ENCODE measurements around the gene FDPS.

The FDPS gene

GRCh38 chr1:155293086-155293749 lies 15.4 kb upstream of the FDPS start:
- TF ChIP-seq, protein P1, sequence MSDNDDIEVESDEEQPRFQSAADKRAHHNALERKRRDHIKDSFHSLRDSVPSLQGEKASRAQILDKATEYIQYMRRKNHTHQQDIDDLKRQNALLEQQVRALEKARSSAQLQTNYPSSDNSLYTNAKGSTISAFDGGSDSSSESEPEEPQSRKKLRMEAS (IDR thresholded peaks at IDR 0.05; ENCODE audit: low read depth, low read length) = no peak
- TF ChIP-seq POLR2A (IDR thresholded peaks at IDR 0.05; ENCODE audit: extremely low read depth, insufficient read length) (no peak), MYC (IDR thresholded peaks at IDR 0.05; ENCODE audit: low read depth, low read length) (no peak), CTCF (IDR thresholded peaks at IDR 0.05; ENCODE audit: low read depth, low read length) (no peak)
- H3K4me3 ChIP-seq (ENCODE audit: low read depth, low read length) = no peak overlapping the region
- DNase-seq (ENCODE audit: low read depth) = no peak

DNA sequence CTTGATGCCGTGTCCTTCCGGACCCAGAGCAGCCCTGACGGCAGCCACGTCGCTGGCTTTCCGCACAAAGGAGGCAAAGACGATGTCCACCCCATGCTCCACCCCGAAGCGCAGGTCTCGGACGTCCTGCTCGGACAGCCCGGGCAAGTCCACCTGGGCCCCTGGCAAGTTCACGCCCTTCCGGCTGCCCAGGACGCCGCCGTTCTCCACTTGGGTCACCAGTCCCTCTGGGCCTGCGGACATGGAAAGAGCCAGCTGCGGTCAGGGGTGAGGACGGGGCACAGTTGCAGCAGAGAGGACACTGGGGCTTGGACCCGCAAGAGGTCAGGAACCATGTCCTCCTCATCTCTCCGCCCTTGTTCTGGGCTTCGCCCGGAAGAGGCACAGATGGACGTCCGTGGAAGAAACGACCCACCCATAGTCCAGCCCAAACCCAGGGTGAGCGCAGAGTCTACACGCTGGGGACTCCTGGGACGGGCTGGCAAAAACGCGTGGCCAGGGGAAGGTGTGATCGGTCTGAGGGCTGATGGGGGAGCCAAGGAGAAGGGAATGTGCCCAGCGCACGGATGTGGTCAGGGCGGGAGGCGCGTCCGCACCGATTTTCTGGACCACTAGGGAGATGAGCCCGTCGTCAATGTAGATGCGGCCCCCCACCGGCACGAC lies 14.0 kb upstream of the FDPS start:
- no peak overlapping the region for H3K4me3 ChIP-seq (ENCODE audit: low read depth, low read length)
- TF ChIP-seq CTCF (IDR thresholded peaks at IDR 0.05; ENCODE audit: low read depth, low read length) (no peak), POLR2A (IDR thresholded peaks at IDR 0.05; ENCODE audit: extremely low read depth, insufficient read length) (no peak), MYC (IDR thresholded peaks at IDR 0.05; ENCODE audit: low read depth, low read length) (no peak)
- TF ChIP-seq, protein P1 (IDR thresholded peaks at IDR 0.05; ENCODE audit: low read depth, low read length) = no peak
- DNase-seq (ENCODE audit: low read depth) = no peak

- H3K4me3 ChIP-seq (ENCODE audit: low read depth, low read length) = no peak overlapping the region
- TF ChIP-seq POLR2A (IDR thresholded peaks at IDR 0.05; ENCODE audit: extremely low read depth, insufficient read length) (no peak), CTCF (IDR thresholded peaks at IDR 0.05; ENCODE audit: low read depth, low read length) (no peak), MYC (IDR thresholded peaks at IDR 0.05; ENCODE audit: low read depth, low read length) (no peak)
- TF ChIP-seq, protein P1 (IDR thresholded peaks at IDR 0.05; ENCODE audit: low read depth, low read length) = no peak
- DNase-seq (ENCODE audit: low read depth) = no peak
Observed at GRCh38 chr1:155295183-155295941, 13.3 kb upstream of the FDPS start.

DNA sequence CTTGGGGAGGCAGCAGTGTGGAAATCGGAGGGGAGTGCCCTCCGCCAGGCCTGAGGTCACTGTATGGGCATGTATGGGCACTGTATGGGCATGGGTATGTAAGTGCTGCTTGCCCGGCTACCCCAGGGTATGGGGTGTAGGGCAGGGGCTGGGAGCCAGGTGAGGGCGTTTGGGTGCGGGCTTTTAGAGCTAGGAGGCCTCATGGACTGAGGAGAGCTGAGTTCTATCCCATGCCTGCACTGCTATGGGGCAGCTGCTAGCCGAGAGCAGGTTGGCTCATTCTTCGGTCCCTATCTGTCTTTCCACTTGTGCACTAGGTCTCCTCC lies 12.8 kb upstream of the FDPS start:
- DNase-seq (ENCODE audit: low read depth) = no peak
- H3K4me3 ChIP-seq (ENCODE audit: low read depth, low read length) = no peak overlapping the region
- TF ChIP-seq, protein P1 (IDR thresholded peaks at IDR 0.05; ENCODE audit: low read depth, low read length) = no peak
- TF ChIP-seq MYC (IDR thresholded peaks at IDR 0.05; ENCODE audit: low read depth, low read length) = no peak
- TF ChIP-seq POLR2A (IDR thresholded peaks at IDR 0.05; ENCODE audit: extremely low read depth, insufficient read length) = no peak
- no peak for TF ChIP-seq CTCF (IDR thresholded peaks at IDR 0.05; ENCODE audit: low read depth, low read length)

- no peak overlapping the region for H3K4me3 ChIP-seq (ENCODE audit: low read depth, low read length)
- TF ChIP-seq CTCF (IDR thresholded peaks at IDR 0.05; ENCODE audit: low read depth, low read length) = no peak
- no peak for TF ChIP-seq MYC (IDR thresholded peaks at IDR 0.05; ENCODE audit: low read depth, low read length)
- no peak for TF ChIP-seq POLR2A (IDR thresholded peaks at IDR 0.05; ENCODE audit: extremely low read depth, insufficient read length)
- TF ChIP-seq, protein P1 (IDR thresholded peaks at IDR 0.05; ENCODE audit: low read depth, low read length) = no peak
- no peak for DNase-seq (ENCODE audit: low read depth)
Observed at GRCh38 chr1:155296661-155297060, 12.0 kb upstream of the FDPS start.

Measured in NB4 (cell line).